GM12878 (cell line): ENCODE data around the gene SMIM44. TPM values are rescaled to one million over a fixed set of nuclear protein-coding genes. Genes with fewer than 3 reads are reported as not detected.

Experiments
- ATAC-seq: fragments of 200-7000 bp; cut with Tn5 transposase; 3 replicates; pipeline ENCODE4 v1.9.1; 2020; ENCODE audit warnings: mild to moderate bottlenecking, moderate library complexity
- BruUV-seq: library from RNA; stranded (reverse); fragments of 400-500 nt; replicated peaks from 2 replicates; lab custom pipeline; 2021; lab: Mats Ljungman, UMichigan
- CTCF ChIA-PET: fragments of 300-600 bp; sonication (Branson Sonifier 250); formaldehyde crosslinking; extraction: SDS; loops from one replicate; lab custom pipeline; 2021; ENCODE audit warnings: inconsistent platforms; lab: Yijun Ruan, JAX
- POLR2A ChIA-PET: fragments of 350-600 bp; formaldehyde crosslinking; extraction: SDS; loops from one replicate; lab custom pipeline; 2021; ENCODE audit warnings: inconsistent platforms; lab: Charles Lee
- RAD21 ChIA-PET: fragments of 300-600 bp; sonication (Branson Sonifier 250); formaldehyde crosslinking; loops from one replicate; lab custom pipeline; 2023; ENCODE audit warnings: antibody characterized with exemption; ENCODE audit not compliant: unreplicated experiment; lab: Charles Lee
- SMC1A ChIA-PET: fragments of 300-600 bp; sonication (Branson Sonifier 250); formaldehyde crosslinking; loops from one replicate; lab custom pipeline; 2023; ENCODE audit not compliant: unreplicated experiment, uncharacterized antibody; lab: Charles Lee
- DNase-seq: peaks from one replicate; pipeline ENCODE4 v3.0.0-alpha.2; 2011; ENCODE audit warnings: low read depth, low spot score
- FAIRE-seq: peaks from 3 replicates; lab custom pipeline; 2011; peaks lifted over from hg19 to GRCh38; lab: Jason Lieb, UNC
- H2AFZ ChIP-seq: 2 replicates; pipeline ENCODE4 v1.6.0; 2011; ENCODE audit warnings: low read depth, low read length, control low read depth; ENCODE audit not compliant: control insufficient read depth
- H3K27ac ChIP-seq: 2 replicates; pipeline ENCODE4 v1.5.1; 2011; ENCODE audit warnings: control low read depth; ENCODE audit not compliant: control insufficient read depth, insufficient read depth
- H3K27me3 ChIP-seq, 2 experiments: replicated peaks in 1 of 2; 2 replicates each; pipeline versions ENCODE4 v1.6.0 to v1.6.1; 2011; ENCODE audit warnings: low read length in 1 of 2; ENCODE audit not compliant: control insufficient read depth in 2 of 2, insufficient read depth in 2 of 2
- H3K36me3 ChIP-seq, 2 experiments: 2 replicates each; pipeline ENCODE4 v1.5.1; 2011; ENCODE audit warnings: low read length in 1 of 2; ENCODE audit not compliant: control insufficient read depth in 2 of 2, insufficient read depth in 2 of 2
- H3K4me1 ChIP-seq: 2 replicates; pipeline ENCODE4 v1.6.1; 2011; ENCODE audit warnings: mild to moderate bottlenecking, low read length, moderate library complexity, mixed read lengths; ENCODE audit not compliant: control insufficient read depth, insufficient read depth
- H3K4me2 ChIP-seq: 2 replicates; pipeline ENCODE4 v1.6.0; 2011; ENCODE audit warnings: control low read depth; ENCODE audit not compliant: control insufficient read depth, insufficient read depth
- H3K4me3 ChIP-seq: fragments of 200-600 bp; sonication (generic); 2 replicates; pipeline ENCODE4 v1.5.1; 2016
- H3K79me2 ChIP-seq: 2 replicates; pipeline ENCODE4 v1.6.0; 2011; ENCODE audit warnings: low read length; ENCODE audit not compliant: control insufficient read depth, insufficient read depth
- H3K9ac ChIP-seq: 2 replicates; pipeline ENCODE4 v1.8.0; 2011; ENCODE audit warnings: low read length, control low read depth, mixed read lengths; ENCODE audit not compliant: control insufficient read depth, insufficient read depth
- H3K9me3 ChIP-seq: replicated peaks from 3 replicates; pipeline ENCODE4 v1.5.1; 2011; ENCODE audit warnings: mild to moderate bottlenecking, low read length; ENCODE audit not compliant: control insufficient read depth, insufficient read depth
- H4K20me1 ChIP-seq: 2 replicates; pipeline ENCODE4 v1.6.0; 2011; ENCODE audit not compliant: control insufficient read depth, insufficient read depth
- BCL11A ChIP-seq: IDR thresholded peaks from 2 replicates; pipeline ENCODE4 v1.6.1; 2011; ENCODE audit warnings: low read depth, low read length
- CHD2 ChIP-seq: IDR thresholded peaks from 2 replicates; pipeline ENCODE4 v1.6.1; 2011; ENCODE audit warnings: low read depth, low read length, improper control_type of control experiment, borderline replicate concordance
- CHD4 ChIP-seq: fragments of 200-600 bp; sonication (generic); IDR thresholded peaks from 2 replicates; pipeline ENCODE4 v1.6.1; 2016; ENCODE audit warnings: mild to moderate bottlenecking
- IKZF2 ChIP-seq, 2 experiments: fragments of 450-650 bp; IDR thresholded peaks; 2 replicates each; pipeline ENCODE4 v1.6.1; 2017; ENCODE audit warnings: mild to moderate bottlenecking in 2 of 2, moderate library complexity in 2 of 2
- KAT2A ChIP-seq: conservative IDR thresholded peaks from 2 replicates; pipeline ENCODE4 v1.6.1; 2011; ENCODE audit warnings: low read depth, low read length; ENCODE audit not compliant: control insufficient read depth
- PAX5 ChIP-seq: IDR thresholded peaks from 2 replicates; pipeline ENCODE4 v1.6.1; 2011; ENCODE audit warnings: low read depth, low read length, borderline replicate concordance
- PAX8 ChIP-seq: fragments of 450-650 bp; IDR thresholded peaks from 2 replicates; pipeline ENCODE4 v1.6.1; 2017; ENCODE audit warnings: mild to moderate bottlenecking, moderate library complexity
- SMARCA5 ChIP-seq: fragments of 450-650 bp; IDR thresholded peaks from 2 replicates; pipeline ENCODE4 v1.6.1; 2017; ENCODE audit warnings: mild to moderate bottlenecking
- TARDBP ChIP-seq: IDR thresholded peaks from 2 replicates; pipeline ENCODE4 v1.6.1; 2016; ENCODE audit warnings: borderline replicate concordance
- WGBS: methylation state at CpG from one replicate; pipeline ENCODE4 v1.1.6; 2016; ENCODE audit warnings: low lambda C conversion rate; ENCODE audit not compliant: insufficient replicate concordance, insufficient coverage; ENCODE audit errors: missing lambda C conversion rate; 5-methylcytosine and 5-hydroxymethylcytosine counted together
- in situ Hi-C: fragments of 300-500 bp; cut with MboI; formaldehyde crosslinking; loops from 9 replicates; pipeline ENCODE4 v1.14.3; 2018; ENCODE audit warnings: mixed read lengths
- intact Hi-C: fragments of 100-400 bp; cut with micrococcal nuclease; formaldehyde crosslinking; loops from one replicate; pipeline ENCODE4 v1.14.2; 2022; ENCODE audit not compliant: unreplicated experiment
- polyA plus RNA-seq, 11 experiments: library from polyadenylated mRNA; depleted of rRNA in 4 of 11; unstranded in 6 of 11; stranded (reverse) in 5 of 11; fragments of >200 nt; fragmentation: Nextera tagmentation in 4 of 11; fragmentation: Illumina TruSeq in 1 of 11; extraction: Ambion mirVana in 4 of 11; extraction: Trizol in 1 of 11; gene quantifications; 1 replicate in 1 of 11; 2 replicates in 10 of 11; pipeline versions ENCODE4 v1.2.1 to v1.2.3, GENCODE V29; 2011 to 2016; ENCODE audit warnings: inconsistent platforms in 2 of 11, missing spikeins in 2 of 11, low read depth in 1 of 11
- total RNA-seq, 4 experiments: library from RNA; depleted of rRNA in 3 of 4; stranded (reverse); fragments of >200 nt in 3 of 4; fragmentation: Illumina TruSeq in 1 of 4; extraction: Trizol in 1 of 4; gene quantifications; 2 replicates each; pipeline versions ENCODE4 v1.2.1 to v1.2.3, GENCODE V29; 2013 to 2021
- TF ChIP-seq, protein P1 (sequence below): fragments of 450-650 bp; IDR thresholded peaks from 2 replicates; pipeline ENCODE4 v1.6.1; 2017; ENCODE audit warnings: low read depth, mild to moderate bottlenecking, moderate library complexity
- TF ChIP-seq, protein P2 (sequence below): fragments of 450-650 bp; IDR thresholded peaks from 2 replicates; pipeline ENCODE4 v1.6.1; 2016; ENCODE audit warnings: mild to moderate bottlenecking, moderate library complexity, borderline replicate concordance

SMIM44 gene
- total and polyA plus RNA-seq, 10 of the 15 experiments (the other 5 are each of a cell fraction or from before 2014, with no cell fraction given), result not detected

- 38% methylated on average over 10 of the region's 11 CpGs for WGBS
- ChIA-PET CTCF (interaction anchor here (1.2 to 2.6 kb wide), 6 partner anchors 16 to 166 kb away, joined by 4 to 15 read pairs (median 5); no protein-coding TSS in a partner anchor), RAD21 (interaction anchor here (0.8 to 1.6 kb wide), 5 partner anchors 15 to 311 kb away, joined by 3 to 6 read pairs (median 4); no protein-coding TSS in a partner anchor), POLR2A (no interaction called here), SMC1A (interaction anchor here (0.5 to 0.9 kb wide), 2 partner anchors 31 to 127 kb away, joined by 3 read pairs; no protein-coding TSS in a partner anchor)
- Histone ChIP-seq H3K4me1 (no peaks in the 10 kb centered on the region), H3K79me2 (no peaks in the 10 kb centered on the region), H4K20me1 (peaks cover 2% of the 10 kb centered on the region; the same call in 1 of the 2 replicates), H3K27me3 (no peaks in the 10 kb centered on the region), H3K9me3 (no peaks in the 10 kb centered on the region), H3K27ac (no peak overlapping the region), H3K9ac (no peak overlapping the region), H3K4me2 (no peak overlapping the region), H2AFZ (no peak overlapping the region), H3K36me3 (no peaks in the 10 kb centered on the region; a peak in 2 of 4 replicates), H3K4me3 (no peak overlapping the region)
- intact Hi-C loops, result no loop called here
- BruUV-seq, result no TSS peak
- ATAC-seq, result no peak
- FAIRE-seq, result no peak
- in situ Hi-C loops, result loop anchor here (5.0 kb wide), 1 partner anchor 143 kb away; no protein-coding TSS in a partner anchor
- TF ChIP-seq KAT2A, result no peak
- no peak for TF ChIP-seq IKZF2 (IDR thresholded peaks at IDR 0.05)
- TF ChIP-seq PAX5, result no peak
- TF ChIP-seq, protein P1, sequence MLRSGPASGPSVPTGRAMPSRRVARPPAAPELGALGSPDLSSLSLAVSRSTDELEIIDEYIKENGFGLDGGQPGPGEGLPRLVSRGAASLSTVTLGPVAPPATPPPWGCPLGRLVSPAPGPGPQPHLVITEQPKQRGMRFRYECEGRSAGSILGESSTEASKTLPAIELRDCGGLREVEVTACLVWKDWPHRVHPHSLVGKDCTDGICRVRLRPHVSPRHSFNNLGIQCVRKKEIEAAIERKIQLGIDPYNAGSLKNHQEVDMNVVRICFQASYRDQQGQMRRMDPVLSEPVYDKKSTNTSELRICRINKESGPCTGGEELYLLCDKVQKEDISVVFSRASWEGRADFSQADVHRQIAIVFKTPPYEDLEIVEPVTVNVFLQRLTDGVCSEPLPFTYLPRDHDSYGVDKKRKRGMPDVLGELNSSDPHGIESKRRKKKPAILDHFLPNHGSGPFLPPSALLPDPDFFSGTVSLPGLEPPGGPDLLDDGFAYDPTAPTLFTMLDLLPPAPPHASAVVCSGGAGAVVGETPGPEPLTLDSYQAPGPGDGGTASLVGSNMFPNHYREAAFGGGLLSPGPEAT, result no peak
- TF ChIP-seq, protein P2, sequence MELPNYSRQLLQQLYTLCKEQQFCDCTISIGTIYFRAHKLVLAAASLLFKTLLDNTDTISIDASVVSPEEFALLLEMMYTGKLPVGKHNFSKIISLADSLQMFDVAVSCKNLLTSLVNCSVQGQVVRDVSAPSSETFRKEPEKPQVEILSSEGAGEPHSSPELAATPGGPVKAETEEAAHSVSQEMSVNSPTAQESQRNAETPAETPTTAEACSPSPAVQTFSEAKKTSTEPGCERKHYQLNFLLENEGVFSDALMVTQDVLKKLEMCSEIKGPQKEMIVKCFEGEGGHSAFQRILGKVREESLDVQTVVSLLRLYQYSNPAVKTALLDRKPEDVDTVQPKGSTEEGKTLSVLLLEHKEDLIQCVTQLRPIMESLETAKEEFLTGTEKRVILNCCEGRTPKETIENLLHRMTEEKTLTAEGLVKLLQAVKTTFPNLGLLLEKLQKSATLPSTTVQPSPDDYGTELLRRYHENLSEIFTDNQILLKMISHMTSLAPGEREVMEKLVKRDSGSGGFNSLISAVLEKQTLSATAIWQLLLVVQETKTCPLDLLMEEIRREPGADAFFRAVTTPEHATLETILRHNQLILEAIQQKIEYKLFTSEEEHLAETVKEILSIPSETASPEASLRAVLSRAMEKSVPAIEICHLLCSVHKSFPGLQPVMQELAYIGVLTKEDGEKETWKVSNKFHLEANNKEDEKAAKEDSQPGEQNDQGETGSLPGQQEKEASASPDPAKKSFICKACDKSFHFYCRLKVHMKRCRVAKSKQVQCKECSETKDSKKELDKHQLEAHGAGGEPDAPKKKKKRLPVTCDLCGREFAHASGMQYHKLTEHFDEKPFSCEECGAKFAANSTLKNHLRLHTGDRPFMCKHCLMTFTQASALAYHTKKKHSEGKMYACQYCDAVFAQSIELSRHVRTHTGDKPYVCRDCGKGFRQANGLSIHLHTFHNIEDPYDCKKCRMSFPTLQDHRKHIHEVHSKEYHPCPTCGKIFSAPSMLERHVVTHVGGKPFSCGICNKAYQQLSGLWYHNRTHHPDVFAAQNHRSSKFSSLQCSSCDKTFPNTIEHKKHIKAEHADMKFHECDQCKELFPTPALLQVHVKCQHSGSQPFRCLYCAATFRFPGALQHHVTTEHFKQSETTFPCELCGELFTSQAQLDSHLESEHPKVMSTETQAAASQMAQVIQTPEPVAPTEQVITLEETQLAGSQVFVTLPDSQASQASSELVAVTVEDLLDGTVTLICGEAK, result no peak
- TF ChIP-seq SMARCA5, result no peak
- no peak for TF ChIP-seq PAX8
- no peak for TF ChIP-seq TARDBP
- TF ChIP-seq CHD2, result no peak
- TF ChIP-seq BCL11A, result no peak
- TF ChIP-seq CHD4, result no peak
- no peak for DNase-seq
Observed at GRCh38 chr19:3470500-3471128, 12.6 kb downstream of the SMIM44 start.
